KOPT-K1 (cell line): ENCODE measurements around the gene OR11G2.
"Not testable (repeated sequence)": the region's sequence is repeated elsewhere in the genome, so short reads cannot be mapped to it uniquely, and the experiment has no call there.

Experiments used
- H3K27ac ChIP-seq: fragments of 200-600 bp; sonication (generic); 2 replicates; pipeline ENCODE4 v1.5.1; 2016; ENCODE audit warnings: antibody characterized with exemption, mild to moderate bottlenecking, low read depth, low read length; ENCODE audit not compliant: poor library complexity, severe bottlenecking
- H3K36me3 ChIP-seq: fragments of 200-600 bp; sonication (generic); 2 replicates; pipeline ENCODE4 v1.5.1; 2017; ENCODE audit warnings: antibody characterized with exemption, mild to moderate bottlenecking, low read length, moderate library complexity; ENCODE audit not compliant: insufficient read depth
- H3K9me3 ChIP-seq: fragments of 200-600 bp; sonication (generic); 2 replicates; pipeline ENCODE4 v1.5.1; 2017; ENCODE audit warnings: antibody characterized with exemption, low read length, mild to moderate bottlenecking; ENCODE audit not compliant: insufficient read depth, poor library complexity, severe bottlenecking

Gene OR11G2

GRCh38 chr14:20195911-20196310 is 5.2 kb downstream of the OR11G2 start:
- Histone ChIP-seq H3K36me3 (no peaks in the 10 kb centered on the region), H3K27ac (no peak overlapping the region), H3K9me3 (no peaks in the 10 kb centered on the region)

- no peaks in the 10 kb centered on the region for H3K9me3 ChIP-seq
- no peaks in the 10 kb centered on the region for H3K36me3 ChIP-seq
- H3K27ac ChIP-seq = no peak overlapping the region
Observed at GRCh38 chr14:20197459-20197858, 6.8 kb downstream of the OR11G2 start.

DNA sequence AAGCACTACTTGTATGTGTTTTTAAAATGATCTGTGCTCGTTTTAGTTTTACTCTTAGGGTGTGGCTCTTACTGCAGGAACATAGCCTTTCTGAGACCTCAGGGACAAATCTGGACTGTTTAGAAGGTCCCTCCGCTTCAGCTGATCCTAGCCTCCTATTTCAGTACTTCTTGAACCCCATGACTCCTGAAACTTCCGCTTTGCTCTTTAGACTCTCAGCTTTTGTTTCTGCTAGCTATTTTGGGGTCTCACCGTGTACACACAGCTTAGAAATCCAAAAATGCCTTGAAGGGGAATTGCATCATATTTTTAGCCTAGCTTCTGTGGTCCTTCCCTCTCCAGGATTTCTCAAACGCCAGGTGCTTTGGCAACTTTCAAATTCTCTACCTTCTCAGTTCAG is 8.3 kb downstream of the OR11G2 start:
- no peaks in the 10 kb centered on the region for H3K36me3 ChIP-seq
- no peak overlapping the region for H3K27ac ChIP-seq
- H3K9me3 ChIP-seq = no peaks in the 10 kb centered on the region

DNA sequence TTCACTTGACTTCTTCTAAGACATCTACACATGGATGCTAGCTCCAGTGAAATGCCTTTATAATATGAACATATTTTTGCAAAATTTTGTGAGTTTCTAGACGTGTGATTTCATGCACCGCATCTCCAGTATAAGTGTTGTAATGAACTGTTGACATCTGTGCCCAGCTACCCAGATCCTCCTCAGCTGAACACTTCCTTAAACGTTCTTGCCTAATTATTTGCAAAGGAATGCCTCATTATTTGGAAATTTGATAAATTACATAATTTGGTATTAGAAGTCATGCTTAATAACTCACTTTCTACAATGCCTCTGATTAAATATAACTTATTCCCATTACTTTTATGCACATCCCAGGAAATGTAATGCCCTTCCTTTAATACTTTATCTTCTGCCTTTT is 14.0 kb downstream of the OR11G2 start:
- H3K9me3 ChIP-seq = no peaks in the 10 kb centered on the region
- H3K36me3 ChIP-seq = no peaks in the 10 kb centered on the region
- H3K27ac ChIP-seq = no peak overlapping the region

DNA sequence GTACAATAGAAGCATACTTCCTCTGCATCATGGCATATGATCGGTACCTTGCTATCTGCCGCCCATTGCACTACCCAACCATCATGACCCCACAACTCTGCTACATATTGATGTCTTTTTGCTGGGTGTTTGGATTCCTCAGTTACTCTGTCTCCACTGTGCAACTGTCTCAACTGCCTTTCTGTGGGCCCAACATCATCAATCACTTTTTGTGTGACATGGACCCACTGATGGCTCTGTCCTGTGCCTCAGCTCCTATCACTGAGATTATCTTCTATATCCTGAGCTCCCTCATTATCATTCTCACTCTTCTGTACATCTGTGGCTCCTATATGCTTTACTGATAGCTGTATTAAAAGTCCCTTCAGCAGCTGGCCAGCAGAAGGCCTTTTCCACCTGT is 18.9 kb downstream of the OR11G2 start:
- H3K9me3 ChIP-seq = no peaks in the 10 kb centered on the region
- H3K36me3 ChIP-seq = no peaks in the 10 kb centered on the region
- no peak overlapping the region for H3K27ac ChIP-seq

DNA sequence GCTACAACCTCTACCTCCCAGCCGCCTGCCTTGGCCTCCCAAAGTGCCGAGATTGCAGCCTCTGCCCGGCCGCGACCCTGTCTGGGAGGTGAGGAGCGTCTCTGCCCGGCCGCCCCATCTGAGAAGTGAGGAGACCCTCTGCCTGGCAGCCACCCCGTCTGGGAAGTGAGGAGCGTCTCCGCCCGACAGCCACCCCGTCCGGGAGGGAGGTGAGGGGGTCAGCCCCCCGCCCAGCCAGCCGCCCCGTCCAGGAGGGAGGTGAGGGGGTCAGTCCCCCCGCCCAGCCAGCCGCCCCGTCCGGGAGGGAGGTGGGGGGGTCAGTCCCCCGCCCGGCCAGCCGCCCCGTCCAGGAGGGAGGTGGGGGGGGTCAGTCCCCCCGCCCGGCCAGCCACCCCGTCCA is 21.7 kb downstream of the OR11G2 start:
- not testable (repeated sequence) for H3K36me3 ChIP-seq, H3K27ac ChIP-seq, H3K9me3 ChIP-seq

GRCh38 chr14:20215196-20215595 is 24.5 kb downstream of the OR11G2 start:
- Histone ChIP-seq H3K36me3 (no peaks in the 10 kb centered on the region), H3K27ac (no peak overlapping the region), H3K9me3 (no peaks in the 10 kb centered on the region)

GRCh38 chr14:20219033-20219432 is 28.3 kb downstream of the OR11G2 start:
- no peaks in the 10 kb centered on the region for H3K36me3 ChIP-seq
- H3K27ac ChIP-seq = no peak overlapping the region
- H3K9me3 ChIP-seq = no peaks in the 10 kb centered on the region

DNA sequence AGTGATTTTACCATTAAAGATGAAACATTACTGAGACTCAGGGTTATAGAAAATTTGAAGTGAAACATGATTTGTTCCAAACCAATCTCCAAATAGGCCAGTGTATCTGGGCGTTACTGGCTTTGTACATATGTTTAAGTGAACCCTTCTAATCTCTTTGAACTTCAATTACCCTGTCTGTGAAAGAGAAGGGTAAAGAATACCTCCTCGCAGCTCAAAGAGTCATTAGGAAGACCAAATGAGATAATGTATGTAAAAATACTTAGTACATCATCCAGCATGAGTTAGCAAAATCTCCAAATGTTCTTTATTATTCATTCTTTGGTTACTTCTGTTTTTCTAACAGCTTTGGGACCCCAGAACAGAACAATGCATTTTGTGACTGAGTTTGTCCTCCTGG is 32.7 kb downstream of the OR11G2 start, which contains the start of gene OR11H6:
TSS of gene OR11H6 (plus strand) at position 301 of the 400 bp plus-strand sequence. CDS start at position 301, 0 bp downstream.
- Histone ChIP-seq H3K36me3 (no peaks in the 10 kb centered on the region), H3K27ac (no peak within 1 kb of the TSS), H3K9me3 (no peaks in the 10 kb centered on the region)

GRCh38 chr14:20228681-20229080 is 38.0 kb downstream of the OR11G2 start, which contains the start of gene OR11H7:
OR11H7 (plus strand) TSS chr14:20228981.
- Histone ChIP-seq H3K9me3 (no peaks in the 10 kb centered on the region), H3K36me3 (no peaks in the 10 kb centered on the region), H3K27ac (no peak within 1 kb of the TSS)

GRCh38 chr14:20235415-20235814 is 44.7 kb downstream of the OR11G2 start:
- not testable (repeated sequence) for H3K36me3 ChIP-seq, H3K9me3 ChIP-seq, H3K27ac ChIP-seq

- no peaks in the 10 kb centered on the region for H3K36me3 ChIP-seq
- peaks cover 2% of the 10 kb centered on the region for H3K9me3 ChIP-seq
- H3K27ac ChIP-seq = no peak overlapping the region
Observed at GRCh38 chr14:20247646-20248246, 57.0 kb downstream of the OR11G2 start.
